Peyer's patch (tissue), 4 donors: ENCODE measurements around the gene LYPD5. TPM values are rescaled to one million over a fixed set of nuclear protein-coding genes. Genes with fewer than 3 reads are reported as not detected.

Source experiments
- DNase-seq, 3 donors: peaks; one replicate each; pipeline ENCODE4 v3.0.0-alpha.2; 2017 to 2019
- H3K27ac ChIP-seq, 4 donors: fragments of 200-600 bp; sonication (generic); one replicate each; pipeline ENCODE4 v1.5.1; 2016 to 2019
- H3K27me3 ChIP-seq, 2 donors: fragments of 200-600 bp; sonication (generic); one replicate each; pipeline ENCODE4 v1.5.1; 2019
- H3K36me3 ChIP-seq, 3 donors: fragments of 200-600 bp; sonication (generic); one replicate each; pipeline ENCODE4 v1.5.1; 2016 to 2019
- H3K4me1 ChIP-seq, 4 donors: fragments of 200-600 bp; sonication (generic); one replicate each; pipeline ENCODE4 v1.5.1; 2016 to 2019
- H3K4me3 ChIP-seq, 4 donors: fragments of 200-600 bp; sonication (generic); 1 replicate in 3 of 4; 2 replicates in 1 of 4; pipeline ENCODE4 v1.5.1; 2016 to 2019; ENCODE audit warnings: mild to moderate bottlenecking in 1 of 4
- H3K9me3 ChIP-seq, 4 donors: fragments of 200-600 bp; sonication (generic); one replicate each; pipeline ENCODE4 v1.5.1; 2016 to 2019; ENCODE audit warnings: mild to moderate bottlenecking in 1 of 4
- CTCF ChIP-seq, 6 experiments: fragments of 450-650 bp in 4 of 6; fragments of 200-600 bp in 2 of 6; sonication (generic) in 1 of 6; IDR thresholded peaks; one replicate each; pipeline ENCODE4 v1.5.1; 2017 to 2019; ENCODE audit warnings: antibody characterized with exemption in 6 of 6, mild to moderate bottlenecking in 3 of 6, moderate library complexity in 1 of 6
- POLR2A ChIP-seq, 2 donors: fragments of 450-650 bp; IDR thresholded peaks; one replicate each; pipeline ENCODE4 v1.5.1; 2017; ENCODE audit warnings: antibody characterized with exemption in 2 of 2, mild to moderate bottlenecking in 2 of 2, moderate library complexity in 2 of 2
- total RNA-seq, 4 donors: library from RNA; depleted of rRNA; stranded (reverse); fragments of >200 nt; gene quantifications; one replicate each; pipeline ENCODE4 v1.1.0, GENCODE V29; 2016

The LYPD5 gene
- total RNA-seq, 4 donors from 2014 or later, result 0.27 to 1.7 TPM; not detected in 2

DNA sequence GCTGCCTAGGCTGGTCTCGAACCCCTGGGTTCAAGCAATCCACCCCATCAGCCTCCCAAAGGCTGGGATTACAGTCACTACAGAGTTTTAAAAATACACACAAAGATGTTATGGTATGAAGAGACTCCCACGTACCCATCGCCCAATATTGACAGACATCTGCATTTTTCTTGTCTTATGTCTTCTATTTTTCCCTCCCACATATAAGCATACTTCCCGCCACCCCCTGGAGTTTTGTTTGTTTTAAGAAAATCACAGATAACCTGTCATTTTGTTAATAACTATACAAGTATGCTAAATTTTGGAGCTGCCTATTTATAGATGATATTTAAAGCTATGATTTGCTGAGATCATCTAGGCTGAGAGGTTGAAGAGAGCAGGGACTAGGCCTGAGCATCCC lies 41.3 kb downstream of the LYPD5 start:
- H3K9me3 ChIP-seq, result no peaks in the 10 kb centered on the region
- no peak for DNase-seq
- H3K36me3 ChIP-seq, result no peaks in the 10 kb centered on the region
- H3K4me3 ChIP-seq, result no peak overlapping the region
- TF ChIP-seq POLR2A (IDR thresholded peaks at IDR 0.05) (no peak), CTCF (IDR thresholded peaks at IDR 0.05) (no peak)
- H3K4me1 ChIP-seq, result peaks cover 2 to 16% (median 8%) of the 10 kb centered on the region in 4 donors
- H3K27me3 ChIP-seq, result no peaks in the 10 kb centered on the region
- H3K27ac ChIP-seq, result no peak overlapping the region

DNA sequence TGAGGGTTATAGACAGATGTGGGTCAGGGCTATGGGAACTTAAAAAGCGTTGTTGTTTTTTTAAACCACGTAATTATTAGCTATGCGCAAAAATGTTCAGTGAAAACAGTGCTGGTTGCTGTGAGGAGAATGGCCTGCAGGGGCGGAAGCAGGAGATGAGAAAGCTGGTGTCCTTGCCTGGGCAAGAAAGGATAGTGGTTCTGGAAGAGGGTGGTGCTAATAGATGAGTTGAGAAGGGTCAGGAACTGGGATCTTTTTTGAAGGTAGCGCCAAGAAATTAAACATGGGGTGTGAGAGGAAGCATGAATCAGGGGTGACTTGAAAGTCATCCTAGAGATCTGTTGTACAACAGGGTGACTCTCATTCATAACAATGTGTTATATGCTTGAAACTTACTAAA lies 42.7 kb downstream of the LYPD5 start:
- Histone ChIP-seq H3K27me3 (no peaks in the 10 kb centered on the region), H3K27ac (peak overlapping the region in 1 of 4 donors; percentile 40), H3K4me1 (peaks cover 0 to 7% (median 0%) of the 10 kb centered on the region in 4 donors), H3K9me3 (no peaks in the 10 kb centered on the region), H3K4me3 (no peak overlapping the region), H3K36me3 (no peaks in the 10 kb centered on the region)
- no peak for TF ChIP-seq CTCF (IDR thresholded peaks at IDR 0.05)
- TF ChIP-seq POLR2A (IDR thresholded peaks at IDR 0.05), result no peak
- DNase-seq, result no peak

DNA sequence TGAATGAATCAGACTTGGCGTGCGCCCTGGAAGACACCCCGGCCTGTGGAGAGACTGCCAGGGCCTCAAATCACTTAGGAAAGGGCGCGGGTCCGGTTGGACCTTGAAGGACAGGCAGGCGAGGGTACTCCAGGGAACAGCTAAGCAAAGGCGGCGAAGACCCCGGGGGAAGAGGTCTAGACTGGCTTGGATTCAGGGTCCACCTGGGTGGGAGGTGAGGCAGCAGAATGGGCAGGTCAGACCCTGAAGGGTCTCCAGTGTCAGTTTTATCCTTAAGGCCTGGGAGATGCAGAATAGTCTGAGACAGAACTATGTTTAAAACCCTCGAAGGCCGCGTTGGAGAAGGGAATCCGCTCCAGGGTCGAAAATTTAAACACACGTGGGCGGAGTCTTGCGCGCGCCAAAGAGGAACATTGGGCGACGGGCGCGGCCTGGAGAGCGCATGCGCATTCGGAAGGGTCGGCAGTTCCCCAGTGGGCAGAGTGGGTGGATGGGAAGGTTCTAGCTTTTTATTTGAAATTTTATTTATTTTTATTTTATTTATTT lies 46.9 kb downstream of the LYPD5 start:
- peak overlapping the region; percentile 55 to 66 (median 65) for H3K4me3 ChIP-seq
- no peaks in the 10 kb centered on the region for H3K9me3 ChIP-seq
- no peaks in the 10 kb centered on the region for H3K27me3 ChIP-seq
- TF ChIP-seq POLR2A (IDR thresholded peaks at IDR 0.05) (no peak), CTCF (IDR thresholded peaks at IDR 0.05) (no peak)
- peaks cover 0 to 10% (median 0%) of the 10 kb centered on the region in 3 donors for H3K36me3 ChIP-seq
- peaks cover 0 to 16% (median 8%) of the 10 kb centered on the region in 4 donors for H3K4me1 ChIP-seq
- DNase-seq, result peak; percentile 80 to 92 (median 85)
- peak overlapping the region; percentile 94 to 99 (median 96) for H3K27ac ChIP-seq

GRCh38 chr19:43754503-43755255 lies 47.6 kb downstream of the LYPD5 start, which contains the start of gene SMG9:
Gene SMG9, minus strand, starts transcription at chr19:43754962. Its CDS starts 4,221 bp downstream, at chr19:43750741.
- Histone ChIP-seq H3K36me3 (peaks cover 0 to 16% (median 0%) of the 10 kb centered on the region in 3 donors), H3K9me3 (no peaks in the 10 kb centered on the region), H3K4me1 (peaks cover 0 to 16% (median 8%) of the 10 kb centered on the region in 4 donors), H3K4me3 (peak within 1 kb of the TSS; percentile 55 to 66 (median 65)), H3K27ac (peak within 1 kb of the TSS; percentile 94 to 99 (median 96)), H3K27me3 (no peaks in the 10 kb centered on the region)
- peak in 1 of 6 experiments; percentile 14 for TF ChIP-seq CTCF (IDR thresholded peaks at IDR 0.05)
- TF ChIP-seq POLR2A (IDR thresholded peaks at IDR 0.05), result peak; percentile 70 to 75
- DNase-seq, result peak; percentile 96 to 99 (median 98)

GRCh38 chr19:43754253-43754502 lies 48.1 kb downstream of the LYPD5 start:
- TF ChIP-seq POLR2A (IDR thresholded peaks at IDR 0.05) (no peak), CTCF (IDR thresholded peaks at IDR 0.05) (no peak)
- Histone ChIP-seq H3K36me3 (peaks cover 0 to 21% (median 0%) of the 10 kb centered on the region in 3 donors), H3K27me3 (no peaks in the 10 kb centered on the region), H3K9me3 (no peaks in the 10 kb centered on the region), H3K4me3 (peak overlapping the region; percentile 55 to 66 (median 65)), H3K4me1 (peaks cover 0 to 16% (median 8%) of the 10 kb centered on the region in 4 donors), H3K27ac (peak overlapping the region; percentile 94 to 99 (median 96))
- no peak for DNase-seq
